GM19438 (cell line): Measurements from ENCODE around the gene COX8C.
A peak's percentile ranks its signal among the peaks of the same experiment; 100 is the strongest.
"Not testable (repeated sequence)": the region's sequence is repeated elsewhere in the genome, so short reads cannot be mapped to it uniquely, and the experiment has no call there.

Experiments
- ATAC-seq: cut with Tn5 transposase; IDR thresholded peaks from one replicate; pipeline ENCODE4 v1.9.1; 2021; ENCODE audit warnings: low read depth; ENCODE audit not compliant: unreplicated experiment

COX8C gene

DNA sequence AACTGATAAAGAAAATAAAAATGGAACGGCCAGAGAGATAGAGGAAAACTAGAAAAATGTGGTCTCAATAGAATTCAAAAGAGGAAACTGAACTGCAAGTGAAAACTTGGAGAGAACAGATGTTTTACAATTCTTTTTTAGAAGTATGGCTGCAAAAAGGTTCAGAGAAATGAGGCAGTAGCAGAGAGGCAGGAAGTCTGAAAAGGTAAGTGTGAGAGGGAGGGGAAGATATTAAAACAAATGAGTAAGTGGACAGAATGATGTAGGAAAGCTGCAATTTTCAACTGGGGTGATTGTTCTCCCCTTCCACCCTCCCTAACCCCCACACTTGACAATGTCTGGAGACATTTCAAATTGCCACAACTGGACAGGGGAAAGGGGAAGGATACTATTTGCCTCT lies 27.0 kb upstream of the COX8C start:
- ATAC-seq, result no peak

DNA sequence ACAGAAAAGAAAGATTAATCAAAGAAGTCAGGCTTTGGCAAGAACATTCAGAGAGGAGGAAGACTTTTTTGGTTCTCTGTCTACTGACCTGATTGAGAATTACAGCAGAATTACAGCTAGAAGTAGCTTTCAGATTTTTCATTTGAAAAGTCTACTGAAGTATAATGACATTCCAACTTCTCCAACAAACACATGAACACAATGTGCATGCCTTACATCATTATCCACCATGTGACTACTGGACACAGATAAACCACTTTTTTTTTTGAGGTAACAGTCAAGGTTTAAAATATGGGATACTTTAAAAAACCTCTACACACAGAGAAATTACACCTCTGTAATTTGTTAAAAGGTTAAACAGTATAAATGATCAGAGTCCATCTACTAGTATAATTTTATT lies 26.5 kb upstream of the COX8C start:
- ATAC-seq, result no peak

DNA sequence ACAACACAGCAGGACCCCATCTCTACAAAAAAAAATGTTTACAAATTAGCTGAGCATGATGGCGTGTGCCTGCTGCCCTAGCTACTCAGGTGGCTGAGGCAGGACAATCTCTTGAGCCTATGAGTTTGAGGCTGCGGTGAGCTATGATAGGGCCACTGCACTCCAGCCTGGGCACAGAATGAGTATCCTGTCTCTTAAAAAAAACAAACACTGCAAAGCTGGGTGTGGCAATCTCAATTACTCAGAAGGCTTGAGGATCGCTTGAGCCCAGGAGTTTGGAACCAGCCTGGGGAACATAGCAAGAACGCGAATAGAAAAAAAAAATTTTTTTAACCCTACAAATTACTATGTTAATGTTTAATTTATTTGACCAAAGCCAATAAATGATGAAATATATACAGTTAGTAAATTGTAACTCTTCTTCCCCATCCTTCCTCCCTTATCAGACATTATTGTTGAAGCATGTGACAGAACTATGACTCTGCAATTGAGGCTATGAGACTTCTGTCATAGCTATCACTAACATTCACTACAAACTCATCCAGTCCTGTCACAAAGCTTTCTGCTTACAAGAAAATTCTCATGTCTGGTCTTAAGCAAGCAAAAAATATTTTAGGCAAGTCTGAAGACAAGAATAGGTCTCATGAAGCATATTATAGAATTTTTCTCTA lies 23.9 kb upstream of the COX8C start:
- ATAC-seq, result no peak

DNA sequence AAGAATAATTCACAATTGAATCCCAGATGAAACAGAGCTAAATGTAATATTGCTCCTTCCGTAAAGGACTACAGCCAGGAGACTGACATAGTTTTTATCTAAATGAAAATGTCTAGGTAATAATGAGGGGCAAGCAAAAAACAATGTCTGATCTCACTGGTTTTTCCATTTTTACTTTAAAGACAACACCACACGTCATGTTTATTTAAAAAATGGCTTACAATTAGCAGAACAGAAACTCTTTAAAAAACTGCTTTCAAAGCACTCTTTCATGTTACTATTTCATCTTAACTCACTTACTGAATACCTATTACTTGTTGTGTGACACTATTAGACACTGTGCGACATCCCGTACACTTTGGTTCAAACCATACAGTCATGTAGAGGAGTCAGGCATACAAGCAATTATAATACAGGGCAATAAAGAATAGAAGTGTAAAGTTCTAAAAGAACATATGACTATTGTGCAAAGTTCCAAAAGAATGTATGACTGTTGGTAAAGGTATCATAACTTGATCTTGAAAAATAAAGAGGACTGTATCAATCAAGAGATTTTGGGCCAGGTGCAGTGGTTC lies 23.3 kb upstream of the COX8C start:
- ATAC-seq, result no peak

DNA sequence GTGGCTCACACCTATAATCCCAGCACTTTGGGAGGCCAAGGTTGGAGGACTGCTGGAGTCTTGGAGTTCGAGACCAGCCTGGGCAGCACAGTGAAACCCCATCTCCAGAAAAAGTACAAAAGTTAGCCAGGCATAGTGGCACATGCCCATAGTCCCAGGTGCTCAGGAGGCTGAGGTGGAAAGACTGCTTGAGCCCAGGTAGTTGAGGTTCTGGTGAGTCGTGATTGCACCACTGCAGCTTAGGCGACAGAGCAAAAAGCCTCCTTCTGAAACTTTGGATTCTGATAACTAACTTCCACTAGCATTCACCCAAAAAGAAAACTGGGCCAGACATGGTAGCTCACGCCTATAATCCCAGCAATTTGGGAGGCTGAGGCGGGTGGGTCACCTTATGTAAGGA lies 20.8 kb upstream of the COX8C start:
- ATAC-seq, result no peak

DNA sequence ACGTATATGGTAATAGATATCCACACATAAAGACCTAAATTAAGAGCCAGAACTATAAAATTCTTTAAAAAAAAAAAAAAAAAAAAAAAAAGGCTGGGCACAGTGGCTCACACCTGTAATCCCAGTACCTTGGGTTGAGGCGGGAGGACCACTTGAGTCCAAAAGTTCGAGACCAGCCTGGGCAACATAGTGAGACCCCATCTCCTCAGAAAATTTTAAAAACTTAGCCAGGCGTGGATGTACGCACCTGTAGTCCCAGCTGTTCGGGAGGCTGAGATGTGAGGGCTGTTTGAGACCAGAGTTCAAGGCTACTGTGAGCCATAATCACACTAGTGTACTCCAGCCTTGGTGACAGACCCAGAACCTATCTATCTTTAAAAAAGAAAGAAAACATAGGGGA lies 18.4 kb upstream of the COX8C start:
- ATAC-seq, result no peak

DNA sequence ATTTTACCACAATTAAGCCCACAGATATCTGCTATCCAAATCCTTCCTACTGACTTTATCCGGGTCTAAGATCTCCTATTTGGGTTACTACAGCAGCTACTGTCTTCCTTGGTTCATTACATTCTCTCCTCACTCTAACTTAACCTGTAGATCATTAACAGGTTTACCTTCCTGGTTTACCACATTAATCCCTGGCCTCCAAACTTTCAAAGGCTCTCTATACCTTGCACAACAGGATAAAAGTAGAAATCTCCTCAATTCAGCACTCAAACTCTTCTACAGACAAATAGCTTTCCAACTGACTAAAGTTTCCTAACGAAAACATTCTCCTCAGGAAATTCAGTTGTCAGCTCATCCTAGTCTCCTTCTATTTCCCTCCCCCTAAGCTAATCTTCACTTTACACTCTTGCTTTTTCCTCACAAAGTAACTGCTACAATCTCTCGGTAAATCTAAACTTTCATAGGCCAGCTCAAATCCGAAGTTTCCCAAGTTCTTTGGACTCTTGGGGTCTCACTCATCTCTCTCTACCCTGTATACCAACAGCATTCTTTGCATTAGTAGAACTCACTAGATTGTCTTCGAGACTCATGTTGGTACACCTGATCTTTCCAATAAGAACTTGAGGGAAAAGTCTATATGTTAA lies 16.9 kb upstream of the COX8C start:
- ATAC-seq, result no peak

DNA sequence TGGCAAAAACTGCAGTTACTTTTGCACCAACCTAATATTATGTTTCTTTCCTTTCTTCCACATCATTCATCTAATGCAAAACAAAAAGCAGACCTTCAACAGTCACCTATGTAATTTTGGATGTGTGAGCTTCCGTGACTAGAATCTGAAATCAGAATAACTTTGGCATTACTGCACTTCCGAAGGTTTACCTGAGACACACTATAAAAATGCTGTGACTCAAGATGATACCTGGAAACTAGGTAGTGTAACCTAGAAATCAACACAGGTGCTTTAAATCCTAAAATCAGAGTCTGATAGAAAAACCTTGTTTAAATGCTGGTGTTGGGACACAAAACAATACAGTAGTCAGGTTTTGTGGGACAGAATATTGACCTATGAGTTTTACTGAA lies 16.4 kb upstream of the COX8C start:
- no peak for ATAC-seq

DNA sequence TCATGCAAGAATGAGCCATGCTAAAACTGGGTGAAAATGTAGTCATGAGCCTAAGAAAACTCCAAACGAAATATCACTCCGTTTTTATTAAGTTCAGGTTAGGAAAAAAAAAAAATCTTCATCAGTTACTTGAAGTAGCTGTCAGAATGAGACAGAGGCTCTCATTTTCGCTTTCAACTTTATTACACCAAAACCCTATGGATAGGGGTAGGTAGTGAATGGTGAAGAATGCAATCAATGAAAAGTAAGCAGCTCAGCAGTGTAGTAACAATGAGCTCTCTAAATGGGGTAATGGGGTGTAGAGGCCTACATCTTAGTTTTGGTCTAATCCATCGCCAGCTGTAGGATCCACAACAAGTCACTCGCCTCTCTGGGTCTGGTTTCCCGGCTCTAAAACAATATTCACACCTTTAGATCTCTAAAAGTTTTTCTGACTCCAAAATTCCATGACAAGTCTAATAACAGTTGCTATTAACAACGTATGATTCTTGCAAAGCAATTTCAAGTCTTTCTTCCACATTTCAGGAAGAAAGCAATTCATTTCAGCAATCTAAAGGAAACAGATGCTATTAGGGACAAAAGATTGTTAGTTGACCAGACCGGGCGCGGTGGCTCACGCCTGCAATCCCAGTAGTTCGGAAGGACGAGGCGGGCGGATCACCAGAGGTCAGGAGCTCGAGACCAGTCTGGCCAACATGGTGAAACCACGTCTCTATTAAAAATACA lies 15.8 kb upstream of the COX8C start:
- ATAC-seq, result no peak

DNA sequence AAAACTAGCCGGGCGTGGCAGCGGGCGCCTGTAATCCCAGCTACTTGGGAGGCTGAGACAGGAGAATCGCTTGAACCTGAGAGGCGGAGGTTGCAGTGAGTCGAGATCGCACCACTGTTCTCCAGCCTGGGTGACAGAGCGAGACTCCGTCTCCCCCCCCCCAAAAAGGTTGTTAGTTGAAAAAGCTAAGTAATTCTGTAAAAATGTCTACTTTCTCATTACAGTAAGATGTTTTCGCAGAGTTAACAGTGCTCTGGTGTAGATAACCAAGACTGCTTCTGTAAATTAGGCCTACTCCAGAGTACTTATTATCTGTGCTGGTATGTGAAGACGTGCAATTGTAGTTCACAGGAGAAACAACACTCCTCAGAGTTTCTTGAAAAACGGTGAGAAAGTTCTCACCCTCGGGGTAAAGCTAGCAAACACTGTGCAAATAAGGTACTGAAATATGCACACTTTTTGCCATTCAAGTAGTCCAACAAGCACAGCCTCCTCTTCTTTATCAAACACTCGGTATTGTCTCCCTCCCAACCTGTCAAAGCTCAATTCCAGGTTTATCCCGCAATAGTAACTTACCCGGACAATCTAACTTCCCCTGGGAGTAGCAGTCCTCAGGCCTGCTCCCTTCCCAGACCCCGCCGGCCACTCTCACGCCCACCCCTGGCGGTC lies 15.1 kb upstream of the COX8C start:
- ATAC-seq, result no peak

DNA sequence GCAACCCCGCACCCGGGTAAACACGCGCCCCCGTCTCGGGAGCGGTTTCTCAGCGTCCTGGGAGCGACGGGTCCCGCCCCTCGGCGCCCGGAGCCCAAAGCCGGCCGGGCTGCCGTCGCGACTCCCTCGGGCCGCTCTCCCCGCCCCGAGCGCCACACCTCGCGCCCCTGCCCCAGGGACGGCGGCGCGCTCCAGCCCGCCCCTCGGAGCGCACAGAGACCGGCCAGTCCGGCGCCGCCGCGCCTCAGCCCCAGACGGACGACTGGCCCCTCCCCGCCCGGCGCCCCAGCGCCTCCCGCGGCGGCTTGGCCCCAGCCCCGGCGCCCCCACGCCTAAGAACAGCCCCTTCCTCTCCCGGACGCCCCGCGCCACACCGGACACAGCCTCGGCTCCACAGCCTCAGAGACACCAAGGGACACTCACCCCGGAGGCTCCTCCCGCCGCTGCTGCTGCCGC lies 14.6 kb upstream of the COX8C start:
- peak; percentile 64 for ATAC-seq

DNA sequence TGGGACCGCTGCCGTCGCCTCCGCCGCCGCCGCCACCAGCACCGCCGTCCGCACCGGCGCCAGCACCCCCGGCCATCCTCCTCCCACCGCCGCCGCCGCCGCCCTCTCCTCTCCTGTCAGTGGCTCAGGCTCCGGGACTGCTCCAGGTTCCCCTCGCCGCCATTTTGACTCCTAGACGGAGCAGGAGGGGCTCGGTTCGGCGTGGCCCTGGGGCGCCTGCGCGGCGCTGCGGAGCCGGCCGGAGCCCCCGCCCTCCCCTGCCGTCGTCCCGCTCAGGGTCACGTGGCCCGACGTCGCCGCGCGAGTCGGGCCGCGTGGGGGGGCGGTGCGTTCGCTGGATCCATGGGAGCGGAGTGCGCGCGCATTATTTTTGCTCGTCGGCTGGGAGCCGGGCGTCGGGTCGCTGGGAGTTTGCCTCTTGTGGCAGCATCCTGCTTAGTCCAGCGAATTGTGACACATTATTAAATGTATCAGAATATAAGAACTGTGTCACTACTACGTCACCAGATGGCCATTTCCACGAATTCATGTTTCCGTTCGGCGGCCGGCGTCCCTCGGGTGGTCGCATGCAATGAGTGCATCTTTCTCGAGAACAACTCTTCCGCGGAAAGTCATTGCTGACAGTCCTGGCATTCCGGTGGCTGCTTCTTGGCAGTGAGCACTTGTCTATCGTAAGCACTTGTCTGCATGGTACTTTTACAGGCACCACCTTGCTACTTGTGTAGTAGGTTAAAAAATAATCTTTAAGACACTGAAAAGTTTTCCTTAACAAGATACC lies 13.9 kb upstream of the COX8C start, which contains the start of gene BTBD7:
Gene BTBD7, minus strand, starts transcription at position 184 of the 778 bp plus-strand sequence. CDS start 36,985 bp downstream, outside the sequence.
- peak; percentile 85 for ATAC-seq

DNA sequence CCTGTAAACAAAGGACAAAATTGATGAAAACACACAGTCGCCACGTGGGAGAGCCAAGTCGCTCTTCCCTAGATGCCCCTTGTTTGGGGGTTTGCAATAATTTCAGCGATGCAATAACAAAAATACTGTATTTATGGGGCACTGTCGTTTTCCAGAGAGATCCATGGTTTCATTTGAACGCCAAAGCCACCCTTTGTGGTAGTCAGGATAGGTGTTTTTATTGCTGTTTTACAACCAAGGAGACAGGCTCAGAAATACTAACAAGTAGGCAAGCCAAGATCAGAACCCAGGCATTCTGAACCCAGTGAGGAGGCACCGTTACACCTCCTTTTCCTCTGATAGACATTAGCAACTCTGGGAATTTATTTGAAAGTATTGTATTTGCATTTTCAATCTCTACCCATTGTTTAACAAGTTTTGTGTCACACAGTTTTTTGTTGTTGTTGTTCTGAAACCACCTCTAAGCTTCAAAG lies 13.3 kb upstream of the COX8C start:
- ATAC-seq, result no peak

DNA sequence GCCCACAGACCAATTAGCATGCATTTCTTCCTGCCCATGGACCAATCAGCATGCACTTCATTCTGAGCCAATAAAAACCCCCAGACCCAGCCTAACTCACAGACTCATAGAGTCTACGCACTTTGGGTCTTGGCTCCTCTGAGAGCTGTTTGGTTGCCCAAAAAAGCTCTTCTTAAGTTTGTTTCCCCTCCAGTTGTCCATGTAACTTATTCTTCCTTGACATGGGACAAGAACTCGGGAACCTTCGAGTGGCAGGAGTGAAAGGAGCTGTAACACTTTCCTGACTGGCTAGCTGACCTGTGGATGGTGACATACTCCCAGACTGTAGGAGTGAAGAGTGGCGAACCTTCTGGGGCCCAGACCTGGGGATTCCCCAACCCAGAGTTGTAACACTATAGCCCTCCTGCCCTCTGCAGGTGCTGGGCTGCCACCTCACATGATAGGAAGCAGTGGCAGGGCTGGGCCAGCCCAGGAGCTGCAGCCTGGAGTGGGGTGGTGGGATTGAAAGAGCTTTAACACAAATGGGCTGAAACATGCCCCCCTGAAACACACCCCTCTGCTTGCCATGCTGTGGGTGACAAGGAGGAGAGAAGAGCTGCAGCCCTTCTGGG lies 9.7 kb upstream of the COX8C start:
- no peak for ATAC-seq

DNA sequence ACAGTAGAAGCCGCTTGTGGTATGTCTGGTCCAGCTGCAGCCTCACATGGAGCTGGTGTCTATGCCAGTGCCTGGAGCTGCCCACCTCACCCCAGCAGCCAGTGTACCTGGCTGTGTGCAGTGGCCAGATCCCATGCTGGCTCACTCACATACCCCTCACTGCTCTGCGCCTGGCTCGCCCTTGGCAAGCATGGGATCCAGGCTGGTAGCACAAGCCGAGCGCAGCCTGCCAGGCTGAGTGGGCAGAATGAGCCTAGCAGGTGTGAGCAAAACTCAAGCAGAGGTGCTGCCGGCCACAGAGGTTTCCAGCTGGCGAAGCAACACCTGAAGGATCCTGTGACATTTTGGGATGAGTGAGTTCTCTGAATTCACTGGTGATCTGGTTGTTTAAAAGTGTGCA lies 9.1 kb upstream of the COX8C start:
- no peak for ATAC-seq

DNA sequence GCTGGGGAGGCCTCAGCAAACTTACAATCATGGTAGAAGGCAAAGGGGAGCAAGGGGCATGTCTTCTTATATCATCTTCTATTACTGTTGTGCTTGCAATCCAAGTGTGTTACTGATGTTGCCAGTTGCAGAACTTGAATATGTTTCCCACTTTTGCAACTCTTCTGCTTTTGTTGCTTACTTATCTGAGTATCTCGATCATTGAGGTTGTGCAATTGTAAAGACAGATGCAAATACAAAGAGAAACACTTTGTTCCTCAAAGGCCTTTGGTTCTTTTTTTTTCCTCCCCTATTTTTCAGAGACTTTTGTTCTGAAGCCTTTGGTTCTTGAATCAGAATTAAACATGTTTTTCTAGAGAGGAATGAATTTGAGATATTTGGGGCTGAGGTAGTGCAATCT lies 3.7 kb upstream of the COX8C start:
- no peak for ATAC-seq

DNA sequence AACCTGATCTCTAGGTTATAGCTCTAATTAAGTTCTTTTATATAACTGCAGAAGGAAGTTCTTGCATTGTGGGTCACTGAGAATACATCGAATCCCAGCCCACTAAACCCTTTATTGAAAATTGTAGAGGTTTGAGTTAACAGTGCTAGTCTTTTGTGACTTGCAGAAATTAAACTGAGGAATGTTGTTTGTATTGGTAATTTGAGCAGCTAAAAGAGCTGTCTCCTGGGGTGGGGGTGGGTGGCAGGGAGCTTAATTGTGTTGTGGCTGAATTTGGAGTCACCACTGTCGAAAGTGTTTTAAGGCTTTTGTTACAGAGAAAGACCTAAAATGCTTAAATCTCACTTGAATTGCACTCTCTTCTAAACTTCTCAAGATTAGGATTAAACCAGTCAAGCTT lies 3.2 kb upstream of the COX8C start:
- no peak for ATAC-seq

DNA sequence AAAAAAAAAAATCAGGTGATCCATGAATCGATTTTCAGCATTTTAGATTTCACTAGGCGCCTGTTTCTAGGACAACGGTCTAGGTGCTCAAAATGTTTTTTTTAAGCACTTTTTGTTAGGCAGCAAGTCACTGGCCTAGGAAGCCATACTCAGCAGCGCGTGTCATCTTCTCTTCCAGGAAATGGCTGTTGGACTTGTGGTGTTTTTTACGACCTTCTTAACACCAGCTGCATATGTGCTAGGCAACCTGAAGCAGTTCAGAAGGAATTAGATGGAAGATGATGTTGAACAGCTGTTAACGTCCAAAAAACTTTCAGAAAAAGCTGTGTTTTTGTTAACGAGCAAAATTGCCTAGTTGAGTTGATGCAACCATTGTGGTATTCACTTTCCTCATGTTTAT lies 868 bp downstream of the COX8C start:
- ATAC-seq, result no peak

DNA sequence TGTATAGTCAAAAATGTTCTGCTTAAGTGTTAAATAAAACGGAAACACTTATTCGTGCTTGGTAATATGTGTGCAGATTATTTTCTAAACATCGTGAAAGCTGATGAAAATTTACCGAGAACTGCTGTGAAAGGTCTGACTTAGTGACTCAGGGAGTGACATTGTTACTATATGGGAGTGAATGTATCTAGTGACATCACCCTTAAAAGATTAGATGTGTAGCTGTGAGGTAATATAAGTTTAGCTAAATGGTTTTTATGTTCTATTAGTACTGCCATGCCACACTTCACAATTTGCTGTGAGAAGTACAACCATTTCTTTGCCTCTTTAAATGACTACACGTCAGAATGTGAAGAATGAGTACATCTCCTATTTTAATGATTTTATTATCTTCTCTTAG lies 1.3 kb downstream of the COX8C start:
- ATAC-seq, result no peak

DNA sequence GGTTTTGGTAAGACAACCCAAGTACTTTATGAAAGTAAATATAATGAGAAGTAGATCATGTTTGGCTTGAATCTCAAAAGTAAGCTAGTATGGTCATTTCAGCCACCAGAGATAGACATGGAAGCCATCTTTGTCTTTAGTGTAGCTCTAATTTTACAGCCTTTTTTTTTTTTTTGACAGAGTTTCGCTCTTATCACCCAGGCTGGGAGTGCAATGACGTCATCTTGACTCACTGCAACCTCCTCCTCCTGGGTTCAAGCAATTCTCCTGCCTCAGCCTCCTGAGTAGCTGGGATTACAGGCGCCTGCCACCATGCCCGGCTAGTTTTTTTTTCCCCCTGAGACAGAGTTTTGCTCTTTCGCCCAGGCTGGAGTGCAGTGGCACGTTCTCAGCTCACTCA lies 7.9 kb downstream of the COX8C start:
- ATAC-seq, result not testable (repeated sequence)
